Fibroblast of villous mesenchyme (primary cell): Measurements from ENCODE around the gene GCA. TPM values are rescaled to one million over a fixed set of nuclear protein-coding genes. Genes with fewer than 3 reads are reported as not detected.

Experiments
- DNase-seq: peaks from one replicate; pipeline ENCODE4 v3.0.0-alpha.2; 2010; ENCODE audit warnings: low read depth
- H3K4me3 ChIP-seq: 2 replicates; pipeline ENCODE4 v1.5.1; 2011; ENCODE audit warnings: low read depth, mild to moderate bottlenecking, low read length
- total RNA-seq: library from RNA; depleted of rRNA; stranded (reverse); fragments of >200 nt; gene quantifications from 2 replicates; pipeline ENCODE4 v1.2.3, GENCODE V29; 2012
- TF ChIP-seq, protein P1 (sequence below): IDR thresholded peaks from 2 replicates; pipeline ENCODE4 v1.5.1; 2012; ENCODE audit warnings: low read depth, mild to moderate bottlenecking, low read length; ENCODE audit not compliant: insufficient read depth

Gene GCA
- total RNA-seq, 1 donor, result 3.9 TPM

- H3K4me3 ChIP-seq, result no peak overlapping the region
- DNase-seq, result no peak
- TF ChIP-seq, protein P1, sequence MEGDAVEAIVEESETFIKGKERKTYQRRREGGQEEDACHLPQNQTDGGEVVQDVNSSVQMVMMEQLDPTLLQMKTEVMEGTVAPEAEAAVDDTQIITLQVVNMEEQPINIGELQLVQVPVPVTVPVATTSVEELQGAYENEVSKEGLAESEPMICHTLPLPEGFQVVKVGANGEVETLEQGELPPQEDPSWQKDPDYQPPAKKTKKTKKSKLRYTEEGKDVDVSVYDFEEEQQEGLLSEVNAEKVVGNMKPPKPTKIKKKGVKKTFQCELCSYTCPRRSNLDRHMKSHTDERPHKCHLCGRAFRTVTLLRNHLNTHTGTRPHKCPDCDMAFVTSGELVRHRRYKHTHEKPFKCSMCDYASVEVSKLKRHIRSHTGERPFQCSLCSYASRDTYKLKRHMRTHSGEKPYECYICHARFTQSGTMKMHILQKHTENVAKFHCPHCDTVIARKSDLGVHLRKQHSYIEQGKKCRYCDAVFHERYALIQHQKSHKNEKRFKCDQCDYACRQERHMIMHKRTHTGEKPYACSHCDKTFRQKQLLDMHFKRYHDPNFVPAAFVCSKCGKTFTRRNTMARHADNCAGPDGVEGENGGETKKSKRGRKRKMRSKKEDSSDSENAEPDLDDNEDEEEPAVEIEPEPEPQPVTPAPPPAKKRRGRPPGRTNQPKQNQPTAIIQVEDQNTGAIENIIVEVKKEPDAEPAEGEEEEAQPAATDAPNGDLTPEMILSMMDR, result no peak
These were observed 57.9 kb downstream of the GCA start for GRCh38 chr2:162401871-162402270.

DNA sequence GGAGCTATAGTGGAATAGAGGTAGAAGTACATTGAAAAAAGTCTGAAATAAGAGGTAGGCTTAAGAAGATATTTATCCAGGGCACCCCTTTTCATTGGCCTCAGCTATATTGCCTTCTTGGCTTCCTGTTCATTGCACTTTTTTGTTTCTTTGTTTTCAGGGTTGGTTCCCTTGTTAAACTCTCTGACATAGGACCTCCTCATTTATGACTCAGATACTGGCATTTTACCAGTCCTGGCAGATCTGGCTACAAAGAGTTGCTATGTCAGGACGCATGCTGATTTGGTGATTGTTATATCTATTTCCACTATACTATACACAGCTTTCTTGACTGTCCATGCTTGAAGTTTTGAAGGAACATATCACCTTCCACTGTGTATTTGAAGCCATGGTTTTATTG, 60.0 kb downstream of the GCA start:
- TF ChIP-seq, protein P1, result no peak
- no peak overlapping the region for H3K4me3 ChIP-seq
- no peak for DNase-seq

Other genes starting within 250 kb of the GCA start
- gene GCG, start 191.9 kb upstream of the GCA start, total RNA-seq, result not detected in 2 replicates
- gene FAP, start 100.7 kb upstream of the GCA start, total RNA-seq, result 207 and 223 TPM in 2 replicates
- gene IFIH1, start 25.4 kb upstream of the GCA start, total RNA-seq, result 3.9 and 7.8 TPM in 2 replicates